Posterior cingulate gyrus (tissue), 11 donors: Measurements from ENCODE around the gene IRF2.
"Not testable (repeated sequence)": the region's sequence is repeated elsewhere in the genome, so short reads cannot be mapped to it uniquely, and the experiment has no call there.

Experiments used
- DNase-seq, 10 donors: peaks; one replicate each; pipeline versions ENCODE4 v3.0.0 to v3.0.0-alpha.2; 2020 to 2021; ENCODE audit warnings: mixed read lengths in 3 of 10
- intact Hi-C: fragments of 100-400 bp; cut with DNase I; formaldehyde crosslinking; loops from one replicate; pipeline ENCODE4 v1.15.1; 2023

The IRF2 gene

DNA sequence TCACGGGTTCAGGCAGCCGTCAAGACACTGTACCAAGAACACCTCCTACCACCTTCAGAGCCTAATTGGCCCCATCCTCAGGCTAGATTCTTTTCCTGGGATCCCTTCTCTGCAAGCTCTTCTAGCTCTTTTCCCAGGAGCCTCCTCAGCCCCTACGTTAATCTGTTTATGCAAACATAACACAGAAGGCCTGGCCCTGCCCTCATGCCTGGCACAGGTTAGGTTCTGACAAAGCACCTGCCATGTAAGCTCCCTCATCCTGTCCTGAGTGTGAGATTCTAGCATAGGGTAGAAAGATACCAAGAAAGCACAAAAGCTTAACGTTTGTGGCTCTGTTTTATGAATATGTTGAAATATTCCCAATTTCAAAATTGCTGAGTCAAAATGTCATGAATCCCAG is 93.6 kb downstream of the IRF2 start:
- intact Hi-C loops: loop anchor here (10.0 kb wide), 2 partner anchors 94 to 116 kb away; partner anchors contain the start of gene IRF2

DNA sequence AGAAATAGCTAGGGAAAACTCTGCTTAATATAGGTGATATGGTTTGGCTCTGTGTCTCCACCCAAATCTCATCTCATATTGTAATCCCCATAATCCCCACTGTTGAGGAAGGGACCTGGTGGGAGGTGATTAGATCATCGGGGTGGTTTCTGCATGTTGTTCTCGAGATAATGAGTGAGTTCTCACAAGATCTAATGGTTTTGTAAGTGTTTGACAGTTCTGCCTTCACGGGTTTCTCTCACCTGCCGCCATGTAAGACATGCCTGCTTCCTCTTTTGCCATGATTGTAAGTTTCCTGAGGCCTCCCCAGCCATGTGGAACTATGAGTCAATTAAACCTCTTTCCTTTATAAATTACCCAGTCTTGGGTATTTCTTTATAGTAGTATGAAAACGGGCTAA is 94.1 kb downstream of the IRF2 start:
- not testable (repeated sequence) for DNase-seq
- intact Hi-C loops: loop anchor here (10.0 kb wide), 2 partner anchors 95 to 115 kb away; partner anchors contain the start of gene IRF2

More for the DNA sequence above, 93.6 kb downstream of the IRF2 start:
- no peak for DNase-seq

DNA sequence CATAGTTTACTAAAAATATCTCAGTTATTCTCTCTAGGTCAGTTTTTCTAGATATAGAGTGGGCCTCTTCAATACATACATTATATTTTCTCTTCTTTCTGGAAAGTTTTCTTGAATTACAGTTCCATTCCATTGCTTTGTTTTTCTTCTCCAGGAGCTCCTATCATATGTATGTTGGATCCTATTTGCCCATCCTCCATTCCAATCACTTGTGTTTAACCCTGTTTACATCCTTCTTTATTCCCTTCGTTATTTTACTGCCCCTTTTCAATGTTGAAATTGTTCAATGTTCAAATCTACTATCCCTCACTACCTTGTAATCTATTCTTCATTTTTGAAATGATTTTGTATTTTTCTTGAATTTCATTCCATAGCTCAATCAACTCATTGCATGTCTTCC is 97.4 kb downstream of the IRF2 start:
- no peak for DNase-seq
- intact Hi-C loops: no loop called here

DNA sequence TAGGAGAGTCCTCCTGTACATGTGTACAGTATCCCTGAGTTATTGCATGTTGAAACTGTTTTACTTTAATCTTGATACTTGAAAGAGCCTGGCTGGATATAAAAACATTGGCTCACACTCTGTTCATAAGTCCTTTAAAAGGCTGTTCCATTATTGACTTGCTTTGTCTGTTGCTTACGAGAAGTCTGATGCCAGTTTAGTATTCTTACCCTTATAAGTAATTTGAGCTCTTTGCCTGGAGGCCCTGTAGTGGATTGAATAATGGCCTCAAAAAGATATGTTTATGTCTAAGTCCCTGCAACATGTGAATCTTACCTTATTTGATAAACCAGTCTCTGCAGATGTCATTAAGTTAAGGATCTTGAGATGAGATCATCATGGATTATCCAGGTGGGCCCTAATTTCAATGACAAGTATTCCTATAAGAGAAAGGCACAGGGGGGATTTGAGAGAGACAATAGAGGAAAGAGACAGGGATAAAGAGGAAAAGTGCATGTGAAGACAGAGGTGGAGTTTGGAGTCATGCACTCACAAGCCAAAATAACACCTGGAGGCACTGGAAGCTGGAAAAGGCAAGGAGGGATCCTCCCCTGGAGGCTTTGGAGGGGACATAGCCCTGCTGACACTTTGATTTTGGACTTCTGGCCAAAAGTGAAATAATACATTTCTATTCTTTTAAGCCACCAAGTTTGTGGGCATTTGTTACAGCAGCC is 98.1 kb downstream of the IRF2 start:
- DNase-seq: no peak
- intact Hi-C loops: no loop called here

GRCh38 chr4:184375623-184376022 is 98.7 kb downstream of the IRF2 start:
- DNase-seq, intact Hi-C loops: not testable (repeated sequence)

DNA sequence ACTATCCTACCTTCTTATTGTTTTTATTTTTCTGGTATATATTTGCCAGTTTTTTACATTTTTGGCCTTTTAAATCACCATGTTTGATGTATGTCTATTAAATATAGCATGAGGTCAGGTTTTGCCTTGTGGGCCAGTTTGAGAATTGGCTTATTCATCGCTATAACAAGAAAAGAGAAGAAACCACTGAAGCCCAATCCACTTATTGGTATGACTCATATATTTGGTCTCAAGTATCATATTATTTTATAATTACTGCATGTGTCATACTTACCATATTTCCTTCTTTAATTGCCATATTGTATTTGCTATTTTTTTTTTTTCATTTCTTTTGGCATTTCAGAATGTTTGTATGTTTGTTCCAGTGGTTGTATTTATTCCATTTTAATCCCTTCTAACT is 99.3 kb downstream of the IRF2 start:
- no peak for DNase-seq
- intact Hi-C loops: no loop called here

DNA sequence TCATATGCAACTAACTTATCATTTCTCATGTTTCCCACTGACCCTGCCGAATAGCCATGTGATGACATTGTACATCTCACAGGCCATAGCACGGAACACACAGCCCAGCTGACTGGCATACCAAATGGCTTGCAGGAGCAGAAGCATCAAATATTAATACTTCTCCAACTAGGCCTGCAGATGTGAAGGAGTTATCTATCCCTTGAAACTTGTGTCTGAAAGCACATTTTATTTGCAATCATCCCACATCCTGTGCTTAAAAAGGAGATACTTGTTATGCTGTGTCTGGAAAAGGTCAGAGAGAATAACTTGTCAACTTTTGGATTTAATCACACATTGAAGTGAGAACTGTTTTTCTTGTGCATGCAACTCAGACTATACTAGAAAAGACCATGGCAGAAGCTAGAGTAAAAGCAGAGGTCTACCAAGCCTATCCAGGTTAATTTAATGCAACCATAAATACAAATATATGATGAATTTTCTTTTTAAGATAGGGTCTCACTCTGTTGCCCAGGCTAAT is 100.4 kb downstream of the IRF2 start:
- intact Hi-C loops: no loop called here
- DNase-seq: no peak

DNA sequence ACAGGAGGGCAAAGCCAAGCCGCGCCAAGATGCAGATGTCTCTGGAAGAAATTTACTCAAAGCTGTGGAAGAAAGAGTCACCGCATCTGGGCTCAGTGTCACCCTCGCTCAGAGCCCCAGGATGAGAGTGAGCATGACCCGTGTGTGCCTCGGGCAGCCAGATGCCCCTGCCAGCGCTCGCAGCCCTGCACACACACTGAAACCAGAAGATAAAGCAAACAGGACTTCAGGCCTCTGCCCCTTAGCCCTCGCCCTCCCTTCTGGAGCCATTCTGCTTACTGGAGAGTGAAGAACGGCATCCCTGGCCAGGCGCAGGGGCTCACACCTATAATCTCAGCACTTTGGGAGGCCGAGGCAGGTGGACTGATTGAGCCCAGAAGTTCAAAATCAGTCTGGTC is 103.0 kb downstream of the IRF2 start:
- DNase-seq: no peak
- intact Hi-C loops: no loop called here

DNA sequence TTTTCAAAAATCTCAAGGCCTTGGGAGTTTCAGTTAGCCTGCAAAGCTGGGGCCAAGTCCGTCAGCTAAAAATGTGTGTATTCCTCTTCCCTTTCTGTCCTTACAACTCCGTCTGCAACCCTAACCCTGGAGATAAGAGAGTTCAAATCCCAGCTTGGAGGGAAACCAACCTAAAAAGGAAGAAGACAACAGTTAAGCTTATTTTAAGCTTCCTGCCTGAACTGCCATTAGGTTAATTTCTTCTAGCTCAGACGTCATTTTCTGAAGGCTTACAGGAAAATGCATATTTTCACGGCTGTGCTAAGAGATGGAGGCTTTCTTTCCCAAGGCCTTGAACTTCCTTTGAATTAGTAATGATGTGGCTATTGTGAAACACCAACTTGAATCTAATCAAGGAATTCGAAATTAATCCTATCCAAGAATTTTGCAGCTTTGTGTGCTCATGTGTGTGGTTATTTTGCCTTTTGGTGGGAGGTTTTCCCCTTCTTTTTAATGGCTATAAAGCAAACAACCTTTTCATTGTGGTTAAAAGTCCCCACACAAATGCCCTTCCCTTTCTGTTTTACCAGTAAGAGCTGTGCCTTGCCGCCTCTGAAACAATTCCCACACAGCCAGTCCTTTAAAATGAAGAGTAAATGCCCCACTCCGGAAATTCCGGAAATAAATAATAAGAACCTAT is 103.5 kb downstream of the IRF2 start:
- DNase-seq: no peak

GRCh38 chr4:184369871-184370270 is 104.5 kb downstream of the IRF2 start:
- intact Hi-C loops: no loop called here

More for the DNA sequence above, 103.5 kb downstream of the IRF2 start:
- intact Hi-C loops: no loop called here

GRCh38 chr4:184368731-184369130 is 105.6 kb downstream of the IRF2 start:
- intact Hi-C loops: no loop called here
- no peak for DNase-seq

More at GRCh38 chr4:184369871-184370270, 104.5 kb downstream of the IRF2 start:
- DNase-seq: no peak

DNA sequence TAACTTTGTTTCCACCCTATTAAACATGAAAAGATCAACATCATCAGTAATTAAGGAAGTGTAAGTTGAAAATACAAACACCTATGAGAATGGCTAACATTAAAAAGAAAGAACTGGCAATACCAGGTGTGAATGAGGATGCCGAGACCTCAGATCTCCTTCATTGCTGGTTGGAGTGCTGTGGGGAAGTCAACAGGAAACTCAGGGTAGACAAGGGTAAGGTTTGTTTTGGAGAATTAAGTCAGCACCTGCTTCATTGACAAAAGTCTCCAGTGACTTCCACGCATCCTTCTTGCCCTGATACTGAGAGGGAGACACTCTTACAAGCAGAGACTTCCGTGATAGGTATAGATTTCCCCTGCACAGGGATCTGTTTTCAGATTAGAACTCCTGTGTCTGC is 106.1 kb downstream of the IRF2 start:
- intact Hi-C loops: no loop called here
- no peak for DNase-seq

GRCh38 chr4:184364100-184364921 is 110.0 kb downstream of the IRF2 start:
- no peak for DNase-seq
- intact Hi-C loops: no loop called here

- no peak for DNase-seq
- intact Hi-C loops: no loop called here
These were observed 111.1 kb downstream of the IRF2 start for GRCh38 chr4:184363258-184363657.

DNA sequence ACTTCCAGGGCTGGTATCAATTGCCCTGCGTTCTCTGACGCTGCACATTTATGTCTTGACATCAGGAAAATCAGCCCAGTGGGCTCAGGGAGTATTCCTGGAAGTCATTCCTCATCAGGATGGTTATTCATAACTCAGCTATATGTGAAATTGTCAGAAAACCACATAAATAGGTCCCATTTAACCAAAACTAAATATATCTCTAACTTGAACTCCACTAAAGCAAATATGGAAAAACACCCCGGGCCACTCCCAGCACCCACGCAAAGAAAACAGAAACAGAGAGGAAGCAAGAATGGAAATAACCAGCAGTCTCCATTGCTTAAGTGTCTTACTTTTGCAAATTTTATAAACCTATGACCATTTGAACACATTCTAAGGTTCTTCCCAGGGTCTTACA is 112.0 kb downstream of the IRF2 start:
- DNase-seq: no peak
- intact Hi-C loops: no loop called here

GRCh38 chr4:184361443-184361842 is 112.9 kb downstream of the IRF2 start:
- no peak for DNase-seq
- intact Hi-C loops: no loop called here

DNA sequence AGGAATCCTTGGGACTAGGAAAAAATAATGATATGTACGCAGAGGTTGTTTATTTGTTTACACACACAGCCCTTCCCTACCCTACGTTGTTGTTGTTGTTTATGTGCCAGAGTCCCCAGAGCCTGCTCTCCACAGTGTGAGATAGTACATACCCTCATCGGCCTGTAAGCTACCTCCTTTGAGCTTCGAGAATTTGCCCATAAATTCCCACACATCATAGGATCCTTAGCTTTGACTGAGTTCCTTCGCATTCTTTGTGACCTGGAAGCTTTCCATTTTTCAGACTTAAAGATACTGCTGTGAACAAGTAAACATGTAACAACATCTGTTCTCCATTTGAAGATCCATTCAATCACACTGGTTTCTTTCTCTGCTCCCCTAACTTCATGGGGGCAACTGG is 114.5 kb downstream of the IRF2 start:
- intact Hi-C loops: no loop called here
- no peak for DNase-seq

DNA sequence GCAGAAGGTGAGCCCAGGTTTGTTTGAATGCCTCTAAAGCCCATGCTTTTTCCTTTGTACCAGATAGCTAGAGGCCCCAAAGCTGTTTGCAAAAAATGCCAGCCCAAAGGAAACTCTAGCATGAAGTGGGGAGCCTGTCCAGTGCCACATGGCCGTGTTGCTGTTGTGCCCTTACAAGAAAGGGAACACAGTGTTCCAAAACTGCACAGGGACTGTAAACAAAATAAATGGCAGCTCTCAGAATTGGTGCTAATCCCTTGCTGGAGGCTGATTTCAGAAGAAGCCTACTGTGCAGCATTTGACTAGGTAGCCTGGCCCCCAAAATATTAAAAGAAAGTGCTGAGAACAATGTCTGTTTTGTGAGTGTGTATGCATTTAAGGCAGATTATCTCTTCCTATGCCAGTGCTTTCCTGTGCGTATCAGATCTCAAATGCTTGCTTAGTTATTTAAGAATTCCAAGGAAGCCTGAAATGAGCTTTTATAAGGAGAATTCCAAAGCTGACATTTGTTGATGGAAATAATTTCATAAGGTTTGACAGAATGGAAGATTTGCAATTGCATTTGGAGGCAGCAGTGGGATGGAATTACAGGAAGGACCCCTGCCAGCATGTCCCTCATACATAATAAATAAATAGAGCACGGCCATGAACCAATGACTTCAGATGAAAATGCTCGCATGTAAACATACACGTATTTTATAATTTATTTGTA is 115.7 kb downstream of the IRF2 start:
- intact Hi-C loops: no loop called here
- no peak for DNase-seq

- DNase-seq: no peak
- intact Hi-C loops: no loop called here
These were observed 116.6 kb downstream of the IRF2 start for GRCh38 chr4:184357772-184358171.

GRCh38 chr4:184357165-184357564 is 117.2 kb downstream of the IRF2 start:
- intact Hi-C loops: no loop called here
- DNase-seq: no peak
